Fibroblast of the aortic adventitia (primary cell): Measurements from ENCODE around the gene EXOC4. TPM values are rescaled to one million over a fixed set of nuclear protein-coding genes. Genes with fewer than 3 reads are reported as not detected.

ENCODE experiments used
- DNase-seq: peaks from one replicate; pipeline ENCODE4 v3.0.0-alpha.2; 2010; ENCODE audit warnings: low read depth
- H3K4me3 ChIP-seq: 2 replicates; pipeline ENCODE4 v1.5.1; 2011; ENCODE audit warnings: low read depth, mild to moderate bottlenecking, control low read depth, low read length, moderate library complexity
- total RNA-seq: library from RNA; depleted of rRNA; stranded (reverse); fragments of >200 nt; gene quantifications from 2 replicates; pipeline ENCODE4 v1.2.3, GENCODE V29; 2012; ENCODE audit warnings: low replicate concordance
- TF ChIP-seq, protein P1 (sequence below): IDR thresholded peaks from 2 replicates; pipeline ENCODE4 v1.5.1; 2011; ENCODE audit warnings: mild to moderate bottlenecking, low read length, control low read depth, inconsistent platforms; ENCODE audit not compliant: insufficient read depth

EXOC4 gene
- total RNA-seq, 1 donor = 105 TPM

DNA sequence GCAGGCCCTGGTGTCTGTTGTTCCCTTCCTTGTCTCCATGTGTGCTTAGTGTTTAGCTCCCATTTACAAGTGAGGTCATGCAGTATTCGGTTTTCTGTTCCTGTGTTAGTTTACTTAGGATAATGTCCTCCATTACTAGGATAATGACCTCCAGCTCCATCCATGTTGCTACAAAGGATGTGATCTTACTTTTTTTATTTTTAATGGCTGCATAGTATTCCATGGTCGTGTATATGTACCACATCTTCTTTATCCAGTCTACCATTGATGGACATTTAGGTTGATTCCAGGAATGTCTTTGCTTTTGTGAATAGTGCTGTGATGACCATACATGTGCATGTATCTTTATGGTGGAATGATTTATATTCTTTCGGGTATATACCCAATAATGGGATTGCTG is 333.4 kb downstream of the EXOC4 start:
- TF ChIP-seq, protein P1, sequence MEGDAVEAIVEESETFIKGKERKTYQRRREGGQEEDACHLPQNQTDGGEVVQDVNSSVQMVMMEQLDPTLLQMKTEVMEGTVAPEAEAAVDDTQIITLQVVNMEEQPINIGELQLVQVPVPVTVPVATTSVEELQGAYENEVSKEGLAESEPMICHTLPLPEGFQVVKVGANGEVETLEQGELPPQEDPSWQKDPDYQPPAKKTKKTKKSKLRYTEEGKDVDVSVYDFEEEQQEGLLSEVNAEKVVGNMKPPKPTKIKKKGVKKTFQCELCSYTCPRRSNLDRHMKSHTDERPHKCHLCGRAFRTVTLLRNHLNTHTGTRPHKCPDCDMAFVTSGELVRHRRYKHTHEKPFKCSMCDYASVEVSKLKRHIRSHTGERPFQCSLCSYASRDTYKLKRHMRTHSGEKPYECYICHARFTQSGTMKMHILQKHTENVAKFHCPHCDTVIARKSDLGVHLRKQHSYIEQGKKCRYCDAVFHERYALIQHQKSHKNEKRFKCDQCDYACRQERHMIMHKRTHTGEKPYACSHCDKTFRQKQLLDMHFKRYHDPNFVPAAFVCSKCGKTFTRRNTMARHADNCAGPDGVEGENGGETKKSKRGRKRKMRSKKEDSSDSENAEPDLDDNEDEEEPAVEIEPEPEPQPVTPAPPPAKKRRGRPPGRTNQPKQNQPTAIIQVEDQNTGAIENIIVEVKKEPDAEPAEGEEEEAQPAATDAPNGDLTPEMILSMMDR = no peak

DNA sequence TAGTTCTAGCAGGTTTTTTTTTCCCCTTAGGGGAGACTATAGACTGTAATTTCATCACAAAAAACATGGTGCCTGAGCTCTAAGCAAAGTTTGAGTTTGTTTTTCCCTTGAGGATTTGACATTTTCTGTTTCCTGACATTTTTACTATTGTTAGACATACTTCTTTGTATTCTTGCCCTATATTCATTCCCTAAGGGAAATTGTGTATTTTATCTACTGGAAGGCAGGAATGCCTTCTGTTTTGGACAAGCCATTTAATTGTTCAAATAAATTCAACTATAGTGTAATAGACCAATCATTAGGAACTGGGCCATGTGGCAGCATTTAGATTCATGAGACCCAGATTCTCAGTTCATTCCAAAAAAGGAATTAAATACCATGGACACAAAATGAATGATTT is 335.0 kb downstream of the EXOC4 start:
- TF ChIP-seq, protein P1 = no peak
- no peak for DNase-seq
- H3K4me3 ChIP-seq = no peak overlapping the region

More for the DNA sequence above, 333.4 kb downstream of the EXOC4 start:
- DNase-seq = no peak
- H3K4me3 ChIP-seq = no peak overlapping the region

- DNase-seq = no peak
- TF ChIP-seq, protein P1 = no peak
- no peak overlapping the region for H3K4me3 ChIP-seq
These were observed 337.9 kb downstream of the EXOC4 start for GRCh38 chr7:133590795-133591194.

DNA sequence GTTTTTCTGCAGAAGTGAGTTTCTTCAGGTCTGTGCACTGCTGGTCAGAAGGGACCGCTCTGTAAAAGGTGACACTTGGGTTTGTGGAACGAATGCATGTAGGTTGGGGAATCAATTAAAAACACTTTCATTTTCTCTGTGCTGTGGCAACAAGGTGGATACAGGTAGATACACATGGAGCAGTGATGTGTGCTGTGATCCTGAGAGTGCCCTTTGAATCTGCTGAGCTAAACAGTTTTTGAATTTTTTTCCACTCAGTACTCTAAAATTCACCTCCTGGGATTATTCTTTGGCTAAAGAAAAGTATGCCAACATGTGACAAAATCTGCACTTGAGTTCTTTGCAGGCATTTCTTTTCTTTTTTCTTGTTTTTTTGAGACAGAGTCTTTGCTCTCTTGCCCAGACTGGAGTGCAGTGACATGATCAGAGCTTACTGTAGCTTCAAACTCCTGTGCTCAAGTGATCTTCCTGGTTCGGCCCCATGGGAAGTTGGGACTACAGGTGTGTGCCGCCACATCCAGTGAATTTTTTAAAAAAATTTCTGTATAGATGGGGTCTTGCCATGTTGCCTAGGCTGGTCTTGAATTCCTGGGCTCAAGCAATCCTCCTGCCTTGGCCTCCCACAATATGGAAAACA is 338.9 kb downstream of the EXOC4 start:
- no peak for DNase-seq
- H3K4me3 ChIP-seq = no peak overlapping the region
- TF ChIP-seq, protein P1 = no peak

DNA sequence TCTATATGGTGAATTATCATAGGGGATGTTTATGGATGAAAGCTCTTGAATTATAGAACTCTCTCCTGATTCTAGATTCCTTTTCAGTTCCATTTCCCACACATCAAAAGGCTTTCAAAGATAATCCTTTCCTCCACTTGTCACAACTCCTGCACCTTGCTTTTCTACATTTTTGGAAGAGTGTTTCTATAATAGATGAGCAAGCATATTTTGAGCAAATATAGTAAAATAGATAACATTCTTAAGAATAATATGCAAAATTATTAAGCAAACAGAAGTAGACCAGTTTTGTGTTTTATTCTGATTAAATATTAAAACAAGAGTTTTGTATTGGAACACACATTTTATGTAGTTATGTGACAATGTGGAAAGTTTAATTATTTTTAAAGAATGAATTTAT is 340.7 kb downstream of the EXOC4 start:
- DNase-seq = no peak
- TF ChIP-seq, protein P1 = no peak
- H3K4me3 ChIP-seq = no peak overlapping the region

- no peak for DNase-seq
- no peak overlapping the region for H3K4me3 ChIP-seq
- TF ChIP-seq, protein P1 = no peak
These were observed 348.7 kb downstream of the EXOC4 start for GRCh38 chr7:133601617-133602016.

- peak; percentile 70 for DNase-seq
- no peak overlapping the region for H3K4me3 ChIP-seq
- TF ChIP-seq, protein P1 = no peak
These were observed 349.4 kb downstream of the EXOC4 start for GRCh38 chr7:133602291-133602690.
